ENCODE measurements around the gene CCDC169.

CCDC169 gene

DNA sequence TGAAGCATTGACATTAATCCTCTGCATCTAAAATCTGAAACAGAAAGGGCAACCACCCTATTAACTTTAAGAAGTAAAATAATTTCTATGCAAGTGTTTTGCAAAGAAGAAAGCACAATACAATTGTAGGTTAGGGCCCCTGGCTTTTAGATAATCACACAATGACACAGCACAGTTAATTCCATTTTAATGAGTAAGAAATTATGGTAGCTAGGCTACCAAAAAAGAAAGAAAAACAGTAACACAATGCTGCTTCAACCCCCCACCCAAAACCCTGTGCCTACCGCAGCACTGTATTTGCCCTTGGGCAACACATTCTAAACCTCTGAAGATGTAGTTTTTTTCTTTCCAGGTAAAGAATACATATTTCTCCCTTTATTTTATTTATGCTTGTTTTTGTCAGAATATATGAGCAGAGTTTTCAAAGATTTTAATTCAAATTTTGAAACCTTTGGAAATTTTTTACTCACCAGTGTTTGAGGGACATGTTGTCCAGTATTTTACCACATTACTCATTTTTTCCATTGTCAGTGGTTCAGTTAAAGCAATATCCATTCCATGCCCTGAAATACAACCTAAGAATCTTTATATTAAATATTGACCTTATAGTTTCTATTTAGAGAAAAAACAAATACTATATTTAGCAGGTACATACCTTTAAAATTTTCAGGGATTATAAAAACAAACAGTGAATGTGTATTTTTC is 104.3 kb downstream of the CCDC169 start:
- TF ChIP-seq, protein P1, sequence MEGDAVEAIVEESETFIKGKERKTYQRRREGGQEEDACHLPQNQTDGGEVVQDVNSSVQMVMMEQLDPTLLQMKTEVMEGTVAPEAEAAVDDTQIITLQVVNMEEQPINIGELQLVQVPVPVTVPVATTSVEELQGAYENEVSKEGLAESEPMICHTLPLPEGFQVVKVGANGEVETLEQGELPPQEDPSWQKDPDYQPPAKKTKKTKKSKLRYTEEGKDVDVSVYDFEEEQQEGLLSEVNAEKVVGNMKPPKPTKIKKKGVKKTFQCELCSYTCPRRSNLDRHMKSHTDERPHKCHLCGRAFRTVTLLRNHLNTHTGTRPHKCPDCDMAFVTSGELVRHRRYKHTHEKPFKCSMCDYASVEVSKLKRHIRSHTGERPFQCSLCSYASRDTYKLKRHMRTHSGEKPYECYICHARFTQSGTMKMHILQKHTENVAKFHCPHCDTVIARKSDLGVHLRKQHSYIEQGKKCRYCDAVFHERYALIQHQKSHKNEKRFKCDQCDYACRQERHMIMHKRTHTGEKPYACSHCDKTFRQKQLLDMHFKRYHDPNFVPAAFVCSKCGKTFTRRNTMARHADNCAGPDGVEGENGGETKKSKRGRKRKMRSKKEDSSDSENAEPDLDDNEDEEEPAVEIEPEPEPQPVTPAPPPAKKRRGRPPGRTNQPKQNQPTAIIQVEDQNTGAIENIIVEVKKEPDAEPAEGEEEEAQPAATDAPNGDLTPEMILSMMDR (IDR thresholded peaks at IDR 0.05; ENCODE audit: control extremely low read depth, extremely low read depth, low read depth, missing control alignments), result no peak

DNA sequence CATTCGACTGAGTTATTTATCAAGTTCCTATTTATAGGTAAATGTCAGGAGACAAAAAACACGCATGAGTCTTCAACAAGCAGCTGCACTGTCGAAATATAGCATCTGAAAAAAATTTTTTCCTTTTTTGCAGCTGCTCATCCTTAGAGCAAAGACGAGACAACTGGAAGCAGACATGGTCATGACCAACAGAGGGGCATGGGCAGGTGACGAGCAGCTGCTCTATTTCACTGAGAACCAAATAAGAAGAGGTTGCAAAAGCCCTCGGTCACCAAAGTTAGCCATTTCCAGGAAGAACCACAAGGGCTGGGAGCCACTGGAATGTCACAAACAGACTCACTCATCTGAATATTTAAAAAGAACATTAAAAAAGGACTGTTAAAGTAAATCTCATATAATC is 105.4 kb downstream of the CCDC169 start:
- CTCF ChIA-PET, result no interaction called here
- TF ChIP-seq, protein P1 (IDR thresholded peaks at IDR 0.05; ENCODE audit: control extremely low read depth, extremely low read depth, low read depth, missing control alignments), result no peak
- no peak for DNase-seq (ENCODE audit: extremely low spot score)
- POLR2A ChIA-PET, result no interaction called here

More for the DNA sequence above, 104.3 kb downstream of the CCDC169 start:
- ChIA-PET POLR2A (no interaction called here), CTCF (no interaction called here)
- no peak for DNase-seq (ENCODE audit: extremely low spot score)

DNA sequence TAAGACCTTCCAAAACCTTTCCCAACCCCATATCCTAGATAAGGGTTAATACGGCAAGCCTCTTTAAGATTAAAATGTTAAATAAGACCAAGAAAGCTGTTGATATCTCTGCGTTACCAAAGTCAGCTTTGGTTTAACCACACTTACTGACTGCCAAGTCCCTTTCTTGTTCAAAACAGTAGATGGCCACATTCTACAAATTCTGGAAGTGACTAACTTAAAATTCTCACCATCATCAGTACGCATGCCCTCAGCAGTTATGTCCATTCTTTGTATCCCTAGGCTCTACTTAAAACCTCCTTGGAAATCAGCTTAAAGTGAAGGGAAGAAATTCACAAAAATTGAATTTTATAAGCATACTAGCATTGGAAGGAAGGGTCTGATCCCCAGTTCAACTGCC is 106.8 kb downstream of the CCDC169 start:
- ChIA-PET CTCF (no interaction called here), POLR2A (no interaction called here)
- TF ChIP-seq, protein P1 (IDR thresholded peaks at IDR 0.05; ENCODE audit: control extremely low read depth, extremely low read depth, low read depth, missing control alignments), result no peak
- DNase-seq (ENCODE audit: extremely low spot score), result no peak

- CTCF ChIA-PET, result no interaction called here
- no peak for DNase-seq (ENCODE audit: extremely low spot score)
- POLR2A ChIA-PET, result no interaction called here
- TF ChIP-seq, protein P1 (IDR thresholded peaks at IDR 0.05; ENCODE audit: control extremely low read depth, extremely low read depth, low read depth, missing control alignments), result no peak
Observed at GRCh38 chr13:36188441-36188840, 109.2 kb downstream of the CCDC169 start.

- DNase-seq (ENCODE audit: extremely low spot score), result no peak
- ChIA-PET CTCF (no interaction called here), POLR2A (no interaction called here)
- TF ChIP-seq, protein P1 (IDR thresholded peaks at IDR 0.05; ENCODE audit: control extremely low read depth, extremely low read depth, low read depth, missing control alignments), result no peak
Observed at GRCh38 chr13:36183901-36184300, 113.7 kb downstream of the CCDC169 start.

All from GM10248 (cell line).